K562 (cell line): ENCODE results near the gene MMAB. TPM values are rescaled to one million over a fixed set of nuclear protein-coding genes. Genes with fewer than 3 reads are reported as not detected.

ENCODE experiments used
- ATAC-seq: fragments of 200-7000 bp; cut with Tn5 transposase; 3 replicates; pipeline ENCODE4 v1.9.1; 2020; ENCODE audit warnings: moderate library complexity
- BruUV-seq: library from RNA; stranded (reverse); fragments of 400-500 nt; replicated peaks from 2 replicates; lab custom pipeline; 2021; lab: Mats Ljungman, UMichigan
- CTCF ChIA-PET: fragments of 300-600 bp; formaldehyde crosslinking; extraction: SDS; loops from one replicate; lab custom pipeline; 2021; ENCODE audit warnings: low intra/inter-chr PET ratio; lab: Yijun Ruan, JAX
- POLR2A ChIA-PET: fragments of 300-600, 350-650 bp; sonication (Branson Sonifier 250); formaldehyde crosslinking; extraction: SDS; loops from one replicate; lab custom pipeline; 2021; ENCODE audit warnings: antibody characterized with exemption, inconsistent platforms; lab: Yijun Ruan, JAX
- DNase-seq, 4 experiments: peaks; one replicate each; pipeline versions ENCODE4 v3.0.0 to v3.0.0-alpha.2; 2011 to 2018; ENCODE audit warnings: low spot score in 3 of 4, mixed read lengths in 3 of 4; ENCODE audit errors: extremely low read depth in 1 of 4
- FAIRE-seq: peaks from 2 replicates; lab custom pipeline; 2011; peaks lifted over from hg19 to GRCh38; lab: Jason Lieb, UNC
- H2AFZ ChIP-seq: 2 replicates; pipeline ENCODE4 v1.6.0; 2011; ENCODE audit warnings: low read depth, low read length, control low read depth, inconsistent platforms
- H3K27ac ChIP-seq: fragments of 200-600 bp; 3 replicates; pipeline ENCODE4 v1.8.0; 2011; ENCODE audit warnings: low read depth, mild to moderate bottlenecking, control low read depth, inconsistent platforms, low read length, moderate library complexity, mixed read lengths; ENCODE audit errors: extremely low read depth
- H3K27me3 ChIP-seq, 2 experiments: fragments of 300-600 bp in 1 of 2; 2 replicates in 1 of 2; 3 replicates in 1 of 2; pipeline versions ENCODE4 v1.6.0 to v1.8.0; 2011; ENCODE audit warnings: inconsistent platforms in 2 of 2, low read length in 2 of 2, mild to moderate bottlenecking in 1 of 2, mixed read lengths in 1 of 2, moderate library complexity in 1 of 2; ENCODE audit not compliant: control insufficient read depth in 2 of 2, insufficient read depth in 2 of 2
- H3K36me3 ChIP-seq: fragments of 300-600 bp; 3 replicates; pipeline ENCODE4 v1.8.0; 2011; ENCODE audit warnings: mild to moderate bottlenecking, low read length, inconsistent platforms; ENCODE audit not compliant: control insufficient read depth, insufficient read depth
- H3K4me1 ChIP-seq, 2 experiments: fragments of 200-600 bp in 1 of 2; replicated peaks in 1 of 2; 2 replicates in 1 of 2; 3 replicates in 1 of 2; pipeline versions ENCODE4 v1.5.1 to v1.8.0; 2011; ENCODE audit warnings: inconsistent platforms in 2 of 2, low read length in 2 of 2, mild to moderate bottlenecking in 1 of 2, mixed read lengths in 1 of 2, moderate library complexity in 1 of 2; ENCODE audit not compliant: control insufficient read depth in 2 of 2, insufficient read depth in 2 of 2
- H3K4me2 ChIP-seq: 2 replicates; pipeline ENCODE4 v1.6.1; 2011; ENCODE audit warnings: low read length, control low read depth, inconsistent platforms, mixed read lengths; ENCODE audit not compliant: insufficient read depth
- H3K4me3 ChIP-seq: fragments of 200-600 bp; sonication (generic), shearing (Covaris generic); 2 replicates; pipeline ENCODE4 v1.5.1; 2016; ENCODE audit warnings: control low read depth, inconsistent platforms
- H3K79me2 ChIP-seq: fragments of 200-600 bp; 3 replicates; pipeline ENCODE4 v1.8.0; 2011; ENCODE audit warnings: low read length, inconsistent platforms; ENCODE audit not compliant: control insufficient read depth, insufficient read depth
- H3K9ac ChIP-seq, 2 experiments: 2 replicates each; pipeline versions ENCODE4 v1.6.0 to v1.6.1; 2011; ENCODE audit warnings: low read depth in 2 of 2, low read length in 2 of 2, control low read depth in 1 of 2, inconsistent platforms in 1 of 2, mild to moderate bottlenecking in 1 of 2, mixed read lengths in 1 of 2; ENCODE audit not compliant: insufficient read depth in 1 of 2
- H3K9me1 ChIP-seq: one replicate; pipeline ENCODE4 v1.6.0; 2011; ENCODE audit warnings: inconsistent platforms, mild to moderate bottlenecking, low read length, moderate library complexity; ENCODE audit not compliant: control insufficient read depth, insufficient read depth
- H3K9me3 ChIP-seq: replicated peaks from 2 replicates; pipeline ENCODE4 v1.5.1; 2011; ENCODE audit warnings: low read depth, low read length, inconsistent platforms; ENCODE audit not compliant: control insufficient read depth, insufficient read depth
- H4K20me1 ChIP-seq: replicated peaks from 2 replicates; pipeline ENCODE4 v1.6.1; 2011; ENCODE audit warnings: low read length, inconsistent platforms, mixed read lengths; ENCODE audit not compliant: control insufficient read depth, insufficient read depth
- CSDE1 ChIP-seq, 2 experiments: fragments of 450-650 bp; IDR thresholded peaks; 2 replicates each; pipeline ENCODE4 v1.6.1; 2016; ENCODE audit warnings: mild to moderate bottlenecking in 1 of 2
- ELF2 ChIP-seq: fragments of 250-450 bp; sonication (Bioruptor Pico); IDR thresholded peaks from 2 replicates; pipeline ENCODE4 v1.5.0; 2021; ENCODE audit warnings: mild to moderate bottlenecking
- ETS1 ChIP-seq: conservative IDR thresholded peaks from 2 replicates; pipeline ENCODE4 v1.6.1; 2011; ENCODE audit warnings: low read depth, mild to moderate bottlenecking, low read length; ENCODE audit not compliant: control insufficient read depth
- FOSL1 ChIP-seq: fragments of 200-800 bp; sonication (Bioruptor generic); conservative IDR thresholded peaks from 2 replicates; pipeline ENCODE4 v1.6.1; 2016; ENCODE audit warnings: missing genetic modification characterization, missing compliant biosample characterization
- HNRNPH1 ChIP-seq: fragments of 200-400 bp; formaldehyde crosslinking; optimal IDR thresholded peaks from 2 replicates; pipeline ENCODE3; 2017; ENCODE audit warnings: low read depth, mild to moderate bottlenecking, low read length, moderate library complexity
- HSF4 ChIP-seq: fragments of 250-450 bp; sonication (Bioruptor Pico); IDR thresholded peaks from 2 replicates; pipeline ENCODE4 v2.1.2; 2022; ENCODE audit warnings: mild to moderate bottlenecking, moderate library complexity, borderline replicate concordance
- POLR3G ChIP-seq: IDR thresholded peaks from 2 replicates; pipeline ENCODE4 v1.6.1; 2011; ENCODE audit not compliant: insufficient read length, insufficient replicate concordance; ENCODE audit errors: extremely low read depth
- SRF ChIP-seq, 2 experiments: fragments of 250-450, 450-650 bp in 1 of 2; sonication (Bioruptor Pico) in 1 of 2; sonication (generic) in 1 of 2; formaldehyde crosslinking; IDR thresholded peaks; 2 replicates each; pipeline versions ENCODE4 v1.5.0 to v1.5.1; 2020 to 2022; ENCODE audit warnings: mild to moderate bottlenecking in 1 of 2, missing genetic modification reagents in 1 of 2
- TCFL5 ChIP-seq: fragments of 250-450 bp; sonication (Bioruptor Pico); conservative IDR thresholded peaks from 2 replicates; pipeline ENCODE4 v1.6.1; 2021; ENCODE audit warnings: mild to moderate bottlenecking, moderate library complexity, matching md5 sums
- ZBTB43 ChIP-seq: sonication (generic); formaldehyde crosslinking; IDR thresholded peaks from 2 replicates; pipeline ENCODE4 v1.8.0; 2023; ENCODE audit warnings: mild to moderate bottlenecking, missing genetic modification reagents
- ZNF253 ChIP-seq: fragments of 250-450 bp; sonication (Bioruptor Pico); conservative IDR thresholded peaks from 2 replicates; pipeline ENCODE4 v1.6.1; 2021; ENCODE audit warnings: mild to moderate bottlenecking
- ZNF445 ChIP-seq: fragments of 250-450 bp; sonication (Bioruptor Pico); IDR thresholded peaks from 2 replicates; pipeline ENCODE4 v1.4.0; 2020; ENCODE audit warnings: low read depth, mild to moderate bottlenecking, moderate library complexity
- WGBS: fragments of 100-300 bp; shearing (Covaris generic); methylation state at CpG from one replicate; pipeline ENCODE4 v1.1.6; 2016; ENCODE audit warnings: low coverage, mixed read lengths; ENCODE audit not compliant: insufficient coverage; ENCODE audit errors: missing lambda C conversion rate; 5-methylcytosine and 5-hydroxymethylcytosine counted together
- in situ Hi-C: fragments of 300-500 bp; cut with MboI; formaldehyde crosslinking; loops from 4 replicates; pipeline ENCODE4 v1.15.0; 2018; ENCODE audit warnings: inconsistent platforms, mixed read lengths
- intact Hi-C: fragments of 100-400 bp; cut with micrococcal nuclease; formaldehyde crosslinking; loops from 2 replicates; pipeline ENCODE4 v1.14.2; 2022
- polyA plus RNA-seq, 8 experiments: library from polyadenylated mRNA; depleted of rRNA in 4 of 8; stranded (reverse) in 5 of 8; unstranded in 3 of 8; fragments of >200 nt; fragmentation: Nextera tagmentation in 2 of 8; fragmentation: Illumina TruSeq in 1 of 8; extraction: Ambion mirVana in 2 of 8; extraction: Trizol in 1 of 8; gene quantifications; 2 replicates each; pipeline versions ENCODE4 v1.2.1 to v1.2.3, GENCODE V29; 2011 to 2014; ENCODE audit warnings: inconsistent platforms in 1 of 8, missing spikeins in 1 of 8
- total RNA-seq, 7 experiments: library from RNA; depleted of rRNA in 6 of 7; stranded (reverse); fragments of >200 nt in 6 of 7; fragmentation: Illumina TruSeq in 2 of 7; extraction: Trizol in 2 of 7; gene quantifications; 2 replicates each; pipeline versions ENCODE4 v1.2.1 to v1.2.3, GENCODE V29; 2011 to 2021; ENCODE audit warnings: low replicate concordance in 1 of 7
- TF ChIP-seq, protein P1 (sequence below): sonication (generic); formaldehyde crosslinking; IDR thresholded peaks from 2 replicates; pipeline ENCODE4 v1.8.0; 2022; ENCODE audit warnings: mild to moderate bottlenecking, missing genetic modification reagents
- TF ChIP-seq, protein P2 (sequence below): fragments of 150-350 bp; IDR thresholded peaks from 2 replicates; pipeline ENCODE4 v1.6.1; 2014; ENCODE audit warnings: low read depth, mild to moderate bottlenecking, low read length, borderline replicate concordance

Gene MMAB
- total and polyA plus RNA-seq, 9 of the 15 experiments (the other 6 are each of a cell fraction or from before 2014, with no cell fraction given) = 9.5 to 76.1 (median 46.2) TPM

GRCh38 chr12:109597795-109598427 lies 24.6 kb upstream of the MMAB start:
- intact Hi-C loops (loop anchor here (1.0 to 10.0 kb wide), 3 partner anchors 83 to 177 kb away; partner anchors contain the start of gene FAM222A), in situ Hi-C loops (no loop called here)
- H3K27me3 ChIP-seq = peaks cover 0 to 12% of the 10 kb centered on the region in 2 experiments; a peak in 1 of 5 replicates
- no peak overlapping the region for H3K4me2 ChIP-seq
- H3K4me3 ChIP-seq = no peak overlapping the region
- H3K27ac ChIP-seq = no peak overlapping the region
- H4K20me1 ChIP-seq = peaks cover 26% of the 10 kb centered on the region
- H3K9ac ChIP-seq = peak overlapping the region in 1 of 2 experiments; percentile 0; a peak in 1 of 4 replicates
- H3K36me3 ChIP-seq = peaks cover 22% of the 10 kb centered on the region; the same call in 2 of the 3 replicates
- ATAC-seq = peak; percentile 97
- no peaks in the 10 kb centered on the region for H3K79me2 ChIP-seq
- peak; percentile 74 for FAIRE-seq
- ChIA-PET POLR2A (interaction anchor here (0.7 to 2.1 kb wide), 9 partner anchors 9 to 170 kb away, joined by 3 to 9 read pairs (median 4); partner anchors contain the start of genes MMAB and MVK), CTCF (interaction anchor here (0.5 to 1.9 kb wide), 3 partner anchors 177 to 1186 kb away, joined by 4 to 17 read pairs (median 5); no protein-coding TSS in a partner anchor)
- no peaks in the 10 kb centered on the region for H3K9me3 ChIP-seq
- WGBS = 37% methylated on average over 27 of the region's 27 CpGs
- H3K9me1 ChIP-seq = no peaks in the 10 kb centered on the region
- peak; percentile 85 to 93 (median 89) for DNase-seq
- no peak overlapping the region for H2AFZ ChIP-seq
- peaks cover 4 to 18% of the 10 kb centered on the region in 2 experiments; a peak in 3 of 5 replicates for H3K4me1 ChIP-seq
- BruUV-seq = no TSS peak
- TF ChIP-seq SRF (CRISPR knock-in tag; IDR thresholded peaks at IDR 0.05) (no peak), ETS1 (0 out of 2 replicates have a peak, but pooled peaks have one; percentile 37), ZNF445 (CRISPR knock-in tag) (no peak), TCFL5 (CRISPR knock-in tag) (no peak), HSF4 (CRISPR knock-in tag) (no peak), HNRNPH1 (no peak), CSDE1 (IDR thresholded peaks at IDR 0.05) (no peak), POLR3G (no peak), ELF2 (CRISPR knock-in tag) (no peak), ZNF253 (CRISPR knock-in tag) (no peak), FOSL1 (tag) (no peak), ZBTB43 (no peak)
- TF ChIP-seq, protein P1, sequence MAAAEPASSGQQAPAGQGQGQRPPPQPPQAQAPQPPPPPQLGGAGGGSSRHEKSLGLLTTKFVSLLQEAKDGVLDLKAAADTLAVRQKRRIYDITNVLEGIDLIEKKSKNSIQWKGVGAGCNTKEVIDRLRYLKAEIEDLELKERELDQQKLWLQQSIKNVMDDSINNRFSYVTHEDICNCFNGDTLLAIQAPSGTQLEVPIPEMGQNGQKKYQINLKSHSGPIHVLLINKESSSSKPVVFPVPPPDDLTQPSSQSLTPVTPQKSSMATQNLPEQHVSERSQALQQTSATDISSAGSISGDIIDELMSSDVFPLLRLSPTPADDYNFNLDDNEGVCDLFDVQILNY (CRISPR knock-in tag) = no peak
- TF ChIP-seq, protein P2, sequence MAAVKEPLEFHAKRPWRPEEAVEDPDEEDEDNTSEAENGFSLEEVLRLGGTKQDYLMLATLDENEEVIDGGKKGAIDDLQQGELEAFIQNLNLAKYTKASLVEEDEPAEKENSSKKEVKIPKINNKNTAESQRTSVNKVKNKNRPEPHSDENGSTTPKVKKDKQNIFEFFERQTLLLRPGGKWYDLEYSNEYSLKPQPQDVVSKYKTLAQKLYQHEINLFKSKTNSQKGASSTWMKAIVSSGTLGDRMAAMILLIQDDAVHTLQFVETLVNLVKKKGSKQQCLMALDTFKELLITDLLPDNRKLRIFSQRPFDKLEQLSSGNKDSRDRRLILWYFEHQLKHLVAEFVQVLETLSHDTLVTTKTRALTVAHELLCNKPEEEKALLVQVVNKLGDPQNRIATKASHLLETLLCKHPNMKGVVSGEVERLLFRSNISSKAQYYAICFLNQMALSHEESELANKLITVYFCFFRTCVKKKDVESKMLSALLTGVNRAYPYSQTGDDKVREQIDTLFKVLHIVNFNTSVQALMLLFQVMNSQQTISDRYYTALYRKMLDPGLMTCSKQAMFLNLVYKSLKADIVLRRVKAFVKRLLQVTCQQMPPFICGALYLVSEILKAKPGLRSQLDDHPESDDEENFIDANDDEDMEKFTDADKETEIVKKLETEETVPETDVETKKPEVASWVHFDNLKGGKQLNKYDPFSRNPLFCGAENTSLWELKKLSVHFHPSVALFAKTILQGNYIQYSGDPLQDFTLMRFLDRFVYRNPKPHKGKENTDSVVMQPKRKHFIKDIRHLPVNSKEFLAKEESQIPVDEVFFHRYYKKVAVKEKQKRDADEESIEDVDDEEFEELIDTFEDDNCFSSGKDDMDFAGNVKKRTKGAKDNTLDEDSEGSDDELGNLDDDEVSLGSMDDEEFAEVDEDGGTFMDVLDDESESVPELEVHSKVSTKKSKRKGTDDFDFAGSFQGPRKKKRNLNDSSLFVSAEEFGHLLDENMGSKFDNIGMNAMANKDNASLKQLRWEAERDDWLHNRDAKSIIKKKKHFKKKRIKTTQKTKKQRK = no peak
